GM23338 (cell line): Measurements from ENCODE around the gene LRP1B. TPM values are rescaled to one million over a fixed set of nuclear protein-coding genes. Genes with fewer than 3 reads are reported as not detected.

ENCODE experiments used
- ATAC-seq: fragments of 200-7000 bp; cut with Tn5 transposase; 3 replicates; pipeline ENCODE4 v1.9.1; 2020
- DNase-seq: peaks from one replicate; pipeline ENCODE4 v3.0.0-alpha.2; 2015; ENCODE audit warnings: low spot score
- H2AFZ ChIP-seq: fragments of 200-600 bp; sonication (generic); 2 replicates; pipeline ENCODE4 v1.8.0; 2016; ENCODE audit warnings: antibody characterized with exemption, mild to moderate bottlenecking, moderate library complexity
- H3F3A ChIP-seq: fragments of 200-600 bp; sonication (generic); replicated peaks from 2 replicates; pipeline ENCODE4 v1.8.0; 2017; ENCODE audit warnings: antibody characterized with exemption, mixed run types, low read depth
- H3K27ac ChIP-seq: fragments of 200-600 bp; sonication (generic); 2 replicates; pipeline ENCODE4 v1.6.1; 2016; ENCODE audit warnings: low read depth
- H3K27me3 ChIP-seq: fragments of 200-600 bp; sonication (generic); 2 replicates; pipeline ENCODE4 v1.8.0; 2016; ENCODE audit warnings: mild to moderate bottlenecking, mixed run types, moderate library complexity; ENCODE audit not compliant: insufficient read depth
- H3K36me3 ChIP-seq: fragments of 200-600 bp; sonication (generic); 2 replicates; pipeline ENCODE4 v1.8.0; 2016; ENCODE audit warnings: mild to moderate bottlenecking; ENCODE audit not compliant: insufficient read depth
- H3K4me1 ChIP-seq: fragments of 200-600 bp; sonication (generic); 2 replicates; pipeline ENCODE4 v1.8.0; 2016; ENCODE audit warnings: mild to moderate bottlenecking, moderate library complexity; ENCODE audit not compliant: insufficient read depth
- H3K4me2 ChIP-seq: fragments of 200-600 bp; sonication (generic); 2 replicates; pipeline ENCODE4 v1.7.1; 2017; ENCODE audit warnings: mixed run types
- H3K4me3 ChIP-seq: fragments of 200-600 bp; sonication (generic); 2 replicates; pipeline ENCODE4 v1.6.1; 2016; ENCODE audit warnings: mixed run types
- H3K79me2 ChIP-seq: fragments of 200-600 bp; sonication (generic); replicated peaks from 2 replicates; pipeline ENCODE4 v1.8.0; 2017; ENCODE audit warnings: mild to moderate bottlenecking; ENCODE audit not compliant: insufficient read depth
- H3K9me2 ChIP-seq: fragments of 200-600 bp; sonication (generic); 2 replicates; pipeline ENCODE4 v1.8.0; 2017; ENCODE audit not compliant: insufficient read depth
- H4K20me1 ChIP-seq: fragments of 200-600 bp; sonication (generic); replicated peaks from 2 replicates; pipeline ENCODE4 v1.8.0; 2017; ENCODE audit warnings: mild to moderate bottlenecking; ENCODE audit not compliant: insufficient read depth
- H3K27ac Mint-ChIP-seq: 2 replicates; pipeline ENCODE4 v1.8.0; 2020; ENCODE audit warnings: inconsistent platforms, mild to moderate bottlenecking, moderate library complexity, mixed read lengths
- H3K27me3 Mint-ChIP-seq: 3 replicates; pipeline ENCODE4 v1.8.0; 2022; ENCODE audit warnings: low read depth, mild to moderate bottlenecking, moderate library complexity, mixed read lengths, inconsistent platforms; ENCODE audit not compliant: insufficient read depth, poor library complexity
- H3K36me3 Mint-ChIP-seq: 3 replicates; pipeline ENCODE4 v1.8.0; 2021; ENCODE audit warnings: low read depth, mild to moderate bottlenecking, inconsistent platforms, moderate library complexity, mixed read lengths
- H3K4me1 Mint-ChIP-seq: 3 replicates; pipeline ENCODE4 v1.8.0; 2020; ENCODE audit warnings: mild to moderate bottlenecking, inconsistent platforms, mixed read lengths
- H3K4me3 Mint-ChIP-seq: 3 replicates; pipeline ENCODE4 v1.8.0; 2021; ENCODE audit warnings: moderate library complexity, mild to moderate bottlenecking, inconsistent platforms, mixed read lengths
- H3K9me3 Mint-ChIP-seq: 3 replicates; pipeline ENCODE4 v1.8.0; 2020; ENCODE audit warnings: moderate library complexity, mild to moderate bottlenecking, inconsistent platforms, mixed read lengths
- CREB1 ChIP-seq: fragments of 250-450 bp; sonication (Bioruptor Pico); IDR thresholded peaks from 2 replicates; pipeline ENCODE4 v1.5.0; 2020; ENCODE audit warnings: low read depth, mild to moderate bottlenecking, moderate library complexity
- EZH2 ChIP-seq: fragments of 200-600 bp; sonication (generic); IDR thresholded peaks from one replicate; pipeline ENCODE4 v1.8.0; 2017; ENCODE audit warnings: antibody characterized with exemption, mild to moderate bottlenecking, low read depth; ENCODE audit not compliant: unreplicated experiment
- EZH2phosphoT487 ChIP-seq: fragments of 200-600 bp; sonication (generic); IDR thresholded peaks from one replicate; pipeline ENCODE4 v1.8.1; 2018; ENCODE audit warnings: antibody characterized with exemption; ENCODE audit not compliant: unreplicated experiment
- JUNB ChIP-seq: IDR thresholded peaks from one replicate; pipeline ENCODE4 v1.6.1; 2016; ENCODE audit warnings: antibody characterized with exemption; ENCODE audit not compliant: unreplicated experiment
- NANOG ChIP-seq: IDR thresholded peaks from 2 replicates; pipeline ENCODE4 v1.6.1; 2016; ENCODE audit warnings: antibody characterized with exemption, borderline replicate concordance
- POLR2AphosphoS5 ChIP-seq: IDR thresholded peaks from 2 replicates; pipeline ENCODE4 v1.6.1; 2016; ENCODE audit warnings: antibody characterized with exemption, low read depth
- STAT1 ChIP-seq: IDR thresholded peaks from one replicate; pipeline ENCODE4 v1.6.1; 2016; ENCODE audit warnings: antibody characterized with exemption; ENCODE audit not compliant: unreplicated experiment
- ZNF114 ChIP-seq: fragments of 250-450 bp; sonication (Bioruptor Pico); IDR thresholded peaks from 2 replicates; pipeline ENCODE4 v1.5.0; 2020; ENCODE audit warnings: mild to moderate bottlenecking, moderate library complexity
- ZNF331 ChIP-seq: fragments of 250-450 bp; sonication (Bioruptor Pico); IDR thresholded peaks from 2 replicates; pipeline ENCODE4 v1.5.0; 2020; ENCODE audit warnings: low read depth, mild to moderate bottlenecking, moderate library complexity
- polyA plus RNA-seq: library from polyadenylated mRNA; unstranded; fragments of >200 nt; fragmentation: Nextera tagmentation; extraction: Ambion mirVana; gene quantifications from 2 replicates; pipeline ENCODE4 v1.2.1, GENCODE V29; 2016
- total RNA-seq: library from RNA; depleted of rRNA; stranded (reverse); fragments of >200 nt; shearing (Covaris generic); gene quantifications from 2 replicates; pipeline ENCODE4 v1.2.3, GENCODE V29; 2014
- TF ChIP-seq, protein P1 (sequence below): IDR thresholded peaks from 2 replicates; pipeline ENCODE4 v1.6.1; 2016; ENCODE audit warnings: antibody characterized with exemption
- TF ChIP-seq, protein P2 (sequence below), 2 experiments: fragments of 200-600 bp in 1 of 2; sonication (generic) in 1 of 2; conservative IDR thresholded peaks; 2 replicates each; pipeline versions ENCODE4 v1.5.1 to v1.6.1; 2016 to 2017; ENCODE audit warnings: antibody characterized with exemption in 2 of 2, low read depth in 2 of 2, mild to moderate bottlenecking in 2 of 2, moderate library complexity in 1 of 2
- TF ChIP-seq, protein P3 (sequence below): fragments of 250-450 bp; sonication (Bioruptor Pico); IDR thresholded peaks from 2 replicates; pipeline ENCODE4 v1.5.0; 2020; ENCODE audit warnings: mild to moderate bottlenecking, moderate library complexity
- TF ChIP-seq, protein P4 (sequence below): IDR thresholded peaks from one replicate; pipeline ENCODE4 v1.6.1; 2018; ENCODE audit warnings: antibody characterized with exemption; ENCODE audit not compliant: unreplicated experiment

LRP1B gene
- total and polyA plus RNA-seq, 2 experiments from 2014 or later = 0.15 to 0.97 TPM

DNA sequence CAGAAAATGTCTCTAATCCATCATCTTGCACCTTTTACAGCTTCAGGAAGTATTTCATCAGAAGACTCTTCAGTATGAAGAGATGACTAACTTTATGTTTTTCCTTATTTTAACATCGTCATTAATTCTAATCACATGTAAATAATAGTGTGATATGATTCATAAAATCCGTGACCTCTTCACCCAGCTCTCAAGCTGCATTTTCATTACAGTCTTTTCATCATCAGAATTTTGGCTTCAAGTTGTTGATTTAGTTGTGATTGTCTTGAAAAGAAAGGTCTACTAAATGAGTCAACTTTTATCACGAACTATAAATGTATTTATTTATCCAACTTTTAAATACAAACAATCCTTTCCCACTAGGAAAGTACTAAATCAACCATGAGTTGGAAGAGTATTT, 410.3 kb downstream of the LRP1B start:
- H3K36me3 ChIP-seq = no peaks in the 10 kb centered on the region
- no peaks in the 10 kb centered on the region; the same call in 2 of the 3 replicates for H3K9me3 Mint-ChIP-seq
- H3K27me3 ChIP-seq = no peaks in the 10 kb centered on the region
- H3K27ac Mint-ChIP-seq = no peak overlapping the region
- ATAC-seq (no peak), DNase-seq (no peak)
- no peak overlapping the region for H3K27ac ChIP-seq
- H2AFZ ChIP-seq = no peak overlapping the region
- no peak overlapping the region for H3K4me2 ChIP-seq
- no peak overlapping the region for H3K4me3 Mint-ChIP-seq
- no peak overlapping the region for H3K4me3 ChIP-seq
- TF ChIP-seq, protein P1, sequence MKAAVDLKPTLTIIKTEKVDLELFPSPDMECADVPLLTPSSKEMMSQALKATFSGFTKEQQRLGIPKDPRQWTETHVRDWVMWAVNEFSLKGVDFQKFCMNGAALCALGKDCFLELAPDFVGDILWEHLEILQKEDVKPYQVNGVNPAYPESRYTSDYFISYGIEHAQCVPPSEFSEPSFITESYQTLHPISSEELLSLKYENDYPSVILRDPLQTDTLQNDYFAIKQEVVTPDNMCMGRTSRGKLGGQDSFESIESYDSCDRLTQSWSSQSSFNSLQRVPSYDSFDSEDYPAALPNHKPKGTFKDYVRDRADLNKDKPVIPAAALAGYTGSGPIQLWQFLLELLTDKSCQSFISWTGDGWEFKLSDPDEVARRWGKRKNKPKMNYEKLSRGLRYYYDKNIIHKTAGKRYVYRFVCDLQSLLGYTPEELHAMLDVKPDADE = no peak
- TF ChIP-seq NANOG = no peak
- no peak for TF ChIP-seq ZNF331
- TF ChIP-seq EZH2 = no peak
- TF ChIP-seq STAT1 = no peak
- TF ChIP-seq, protein P2, sequence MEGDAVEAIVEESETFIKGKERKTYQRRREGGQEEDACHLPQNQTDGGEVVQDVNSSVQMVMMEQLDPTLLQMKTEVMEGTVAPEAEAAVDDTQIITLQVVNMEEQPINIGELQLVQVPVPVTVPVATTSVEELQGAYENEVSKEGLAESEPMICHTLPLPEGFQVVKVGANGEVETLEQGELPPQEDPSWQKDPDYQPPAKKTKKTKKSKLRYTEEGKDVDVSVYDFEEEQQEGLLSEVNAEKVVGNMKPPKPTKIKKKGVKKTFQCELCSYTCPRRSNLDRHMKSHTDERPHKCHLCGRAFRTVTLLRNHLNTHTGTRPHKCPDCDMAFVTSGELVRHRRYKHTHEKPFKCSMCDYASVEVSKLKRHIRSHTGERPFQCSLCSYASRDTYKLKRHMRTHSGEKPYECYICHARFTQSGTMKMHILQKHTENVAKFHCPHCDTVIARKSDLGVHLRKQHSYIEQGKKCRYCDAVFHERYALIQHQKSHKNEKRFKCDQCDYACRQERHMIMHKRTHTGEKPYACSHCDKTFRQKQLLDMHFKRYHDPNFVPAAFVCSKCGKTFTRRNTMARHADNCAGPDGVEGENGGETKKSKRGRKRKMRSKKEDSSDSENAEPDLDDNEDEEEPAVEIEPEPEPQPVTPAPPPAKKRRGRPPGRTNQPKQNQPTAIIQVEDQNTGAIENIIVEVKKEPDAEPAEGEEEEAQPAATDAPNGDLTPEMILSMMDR (conservative IDR thresholded peaks at IDR 0.05; ENCODE audit: low read depth in 2 of 2) = no peak
- no peak for TF ChIP-seq CREB1 (CRISPR knock-in tag)
- no peak for TF ChIP-seq JUNB
- TF ChIP-seq ZNF114 (CRISPR knock-in tag) = no peak
- TF ChIP-seq, protein P3, sequence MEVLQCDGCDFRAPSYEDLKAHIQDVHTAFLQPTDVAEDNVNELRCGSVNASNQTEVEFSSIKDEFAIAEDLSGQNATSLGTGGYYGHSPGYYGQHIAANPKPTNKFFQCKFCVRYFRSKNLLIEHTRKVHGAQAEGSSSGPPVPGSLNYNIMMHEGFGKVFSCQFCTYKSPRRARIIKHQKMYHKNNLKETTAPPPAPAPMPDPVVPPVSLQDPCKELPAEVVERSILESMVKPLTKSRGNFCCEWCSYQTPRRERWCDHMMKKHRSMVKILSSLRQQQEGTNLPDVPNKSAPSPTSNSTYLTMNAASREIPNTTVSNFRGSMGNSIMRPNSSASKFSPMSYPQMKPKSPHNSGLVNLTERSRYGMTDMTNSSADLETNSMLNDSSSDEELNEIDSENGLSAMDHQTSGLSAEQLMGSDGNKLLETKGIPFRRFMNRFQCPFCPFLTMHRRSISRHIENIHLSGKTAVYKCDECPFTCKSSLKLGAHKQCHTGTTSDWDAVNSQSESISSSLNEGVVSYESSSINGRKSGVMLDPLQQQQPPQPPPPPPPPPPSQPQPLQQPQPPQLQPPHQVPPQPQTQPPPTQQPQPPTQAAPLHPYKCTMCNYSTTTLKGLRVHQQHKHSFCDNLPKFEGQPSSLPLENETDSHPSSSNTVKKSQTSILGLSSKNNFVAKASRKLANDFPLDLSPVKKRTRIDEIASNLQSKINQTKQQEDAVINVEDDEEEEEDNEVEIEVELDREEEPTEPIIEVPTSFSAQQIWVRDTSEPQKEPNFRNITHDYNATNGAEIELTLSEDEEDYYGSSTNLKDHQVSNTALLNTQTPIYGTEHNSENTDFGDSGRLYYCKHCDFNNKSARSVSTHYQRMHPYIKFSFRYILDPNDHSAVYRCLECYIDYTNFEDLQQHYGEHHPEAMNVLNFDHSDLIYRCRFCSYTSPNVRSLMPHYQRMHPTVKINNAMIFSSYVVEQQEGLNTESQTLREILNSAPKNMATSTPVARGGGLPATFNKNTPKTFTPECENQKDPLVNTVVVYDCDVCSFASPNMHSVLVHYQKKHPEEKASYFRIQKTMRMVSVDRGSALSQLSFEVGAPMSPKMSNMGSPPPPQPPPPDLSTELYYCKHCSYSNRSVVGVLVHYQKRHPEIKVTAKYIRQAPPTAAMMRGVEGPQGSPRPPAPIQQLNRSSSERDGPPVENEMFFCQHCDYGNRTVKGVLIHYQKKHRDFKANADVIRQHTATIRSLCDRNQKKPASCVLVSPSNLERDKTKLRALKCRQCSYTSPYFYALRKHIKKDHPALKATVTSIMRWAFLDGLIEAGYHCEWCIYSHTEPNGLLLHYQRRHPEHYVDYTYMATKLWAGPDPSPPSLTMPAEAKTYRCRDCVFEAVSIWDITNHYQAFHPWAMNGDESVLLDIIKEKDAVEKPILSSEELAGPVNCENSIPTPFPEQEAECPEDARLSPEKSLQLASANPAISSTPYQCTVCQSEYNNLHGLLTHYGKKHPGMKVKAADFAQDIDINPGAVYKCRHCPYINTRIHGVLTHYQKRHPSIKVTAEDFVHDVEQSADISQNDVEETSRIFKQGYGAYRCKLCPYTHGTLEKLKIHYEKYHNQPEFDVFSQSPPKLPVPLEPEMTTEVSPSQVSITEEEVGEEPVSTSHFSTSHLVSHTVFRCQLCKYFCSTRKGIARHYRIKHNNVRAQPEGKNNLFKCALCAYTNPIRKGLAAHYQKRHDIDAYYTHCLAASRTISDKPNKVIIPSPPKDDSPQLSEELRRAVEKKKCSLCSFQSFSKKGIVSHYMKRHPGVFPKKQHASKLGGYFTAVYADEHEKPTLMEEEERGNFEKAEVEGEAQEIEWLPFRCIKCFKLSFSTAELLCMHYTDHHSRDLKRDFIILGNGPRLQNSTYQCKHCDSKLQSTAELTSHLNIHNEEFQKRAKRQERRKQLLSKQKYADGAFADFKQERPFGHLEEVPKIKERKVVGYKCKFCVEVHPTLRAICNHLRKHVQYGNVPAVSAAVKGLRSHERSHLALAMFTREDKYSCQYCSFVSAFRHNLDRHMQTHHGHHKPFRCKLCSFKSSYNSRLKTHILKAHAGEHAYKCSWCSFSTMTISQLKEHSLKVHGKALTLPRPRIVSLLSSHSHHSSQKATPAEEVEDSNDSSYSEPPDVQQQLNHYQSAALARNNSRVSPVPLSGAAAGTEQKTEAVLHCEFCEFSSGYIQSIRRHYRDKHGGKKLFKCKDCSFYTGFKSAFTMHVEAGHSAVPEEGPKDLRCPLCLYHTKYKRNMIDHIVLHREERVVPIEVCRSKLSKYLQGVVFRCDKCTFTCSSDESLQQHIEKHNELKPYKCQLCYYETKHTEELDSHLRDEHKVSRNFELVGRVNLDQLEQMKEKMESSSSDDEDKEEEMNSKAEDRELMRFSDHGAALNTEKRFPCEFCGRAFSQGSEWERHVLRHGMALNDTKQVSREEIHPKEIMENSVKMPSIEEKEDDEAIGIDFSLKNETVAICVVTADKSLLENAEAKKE (CRISPR knock-in tag) = no peak
- no peak for TF ChIP-seq EZH2phosphoT487
- no peak for TF ChIP-seq POLR2AphosphoS5
- TF ChIP-seq, protein P4, sequence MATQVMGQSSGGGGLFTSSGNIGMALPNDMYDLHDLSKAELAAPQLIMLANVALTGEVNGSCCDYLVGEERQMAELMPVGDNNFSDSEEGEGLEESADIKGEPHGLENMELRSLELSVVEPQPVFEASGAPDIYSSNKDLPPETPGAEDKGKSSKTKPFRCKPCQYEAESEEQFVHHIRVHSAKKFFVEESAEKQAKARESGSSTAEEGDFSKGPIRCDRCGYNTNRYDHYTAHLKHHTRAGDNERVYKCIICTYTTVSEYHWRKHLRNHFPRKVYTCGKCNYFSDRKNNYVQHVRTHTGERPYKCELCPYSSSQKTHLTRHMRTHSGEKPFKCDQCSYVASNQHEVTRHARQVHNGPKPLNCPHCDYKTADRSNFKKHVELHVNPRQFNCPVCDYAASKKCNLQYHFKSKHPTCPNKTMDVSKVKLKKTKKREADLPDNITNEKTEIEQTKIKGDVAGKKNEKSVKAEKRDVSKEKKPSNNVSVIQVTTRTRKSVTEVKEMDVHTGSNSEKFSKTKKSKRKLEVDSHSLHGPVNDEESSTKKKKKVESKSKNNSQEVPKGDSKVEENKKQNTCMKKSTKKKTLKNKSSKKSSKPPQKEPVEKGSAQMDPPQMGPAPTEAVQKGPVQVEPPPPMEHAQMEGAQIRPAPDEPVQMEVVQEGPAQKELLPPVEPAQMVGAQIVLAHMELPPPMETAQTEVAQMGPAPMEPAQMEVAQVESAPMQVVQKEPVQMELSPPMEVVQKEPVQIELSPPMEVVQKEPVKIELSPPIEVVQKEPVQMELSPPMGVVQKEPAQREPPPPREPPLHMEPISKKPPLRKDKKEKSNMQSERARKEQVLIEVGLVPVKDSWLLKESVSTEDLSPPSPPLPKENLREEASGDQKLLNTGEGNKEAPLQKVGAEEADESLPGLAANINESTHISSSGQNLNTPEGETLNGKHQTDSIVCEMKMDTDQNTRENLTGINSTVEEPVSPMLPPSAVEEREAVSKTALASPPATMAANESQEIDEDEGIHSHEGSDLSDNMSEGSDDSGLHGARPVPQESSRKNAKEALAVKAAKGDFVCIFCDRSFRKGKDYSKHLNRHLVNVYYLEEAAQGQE = no peak
- no peaks in the 10 kb centered on the region for H3F3A ChIP-seq
- no peaks in the 10 kb centered on the region for H3K36me3 Mint-ChIP-seq
- no peaks in the 10 kb centered on the region; the same call in 2 of the 3 replicates for H3K4me1 Mint-ChIP-seq
- no peaks in the 10 kb centered on the region for H3K79me2 ChIP-seq
- no peaks in the 10 kb centered on the region for H4K20me1 ChIP-seq
- no peaks in the 10 kb centered on the region for H3K27me3 Mint-ChIP-seq
- H3K4me1 ChIP-seq = no peaks in the 10 kb centered on the region
- H3K9me2 ChIP-seq = peaks cover 3% of the 10 kb centered on the region; the same call in 1 of the 2 replicates
